ENCODE measurements around the gene PPP1CC. TPM values are rescaled to one million over a fixed set of nuclear protein-coding genes. Genes with fewer than 3 reads are reported as not detected.

PPP1CC gene
- total RNA-seq, 1 experiment from 2014 or later, result 154 TPM

DNA sequence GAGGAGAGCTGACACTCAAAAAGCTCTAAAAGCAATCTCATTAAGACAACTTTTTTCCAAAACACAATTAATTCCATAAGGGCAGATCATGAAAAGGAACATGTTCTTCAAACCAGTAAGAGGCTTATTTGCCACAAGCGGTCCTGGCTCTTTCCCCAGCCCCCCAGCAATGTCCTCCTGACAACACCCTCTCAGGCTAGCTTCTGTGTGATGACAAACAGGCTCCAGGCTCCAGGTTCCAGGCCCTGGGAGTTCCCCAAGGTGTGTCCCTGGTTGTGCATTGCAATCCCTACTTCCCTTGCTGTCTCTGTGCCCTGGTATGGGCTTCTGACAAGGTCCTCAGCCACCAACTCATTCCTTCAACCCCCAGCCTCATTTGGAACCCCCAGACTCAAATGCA lies 62.7 kb downstream of the PPP1CC start:
- DNase-seq (ENCODE audit: low read depth in 1 of 2, low spot score in 2 of 2), result no peak
- Histone ChIP-seq H3K27ac (no peak overlapping the region), H3K9me3 (replicated peaks) (no peaks in the 10 kb centered on the region; the same call in 1 of the 2 replicates), H3K27me3 (replicated peaks) (peaks cover 3% of the 10 kb centered on the region; the same call in 1 of the 2 replicates), H3K4me1 (replicated peaks) (no peaks in the 10 kb centered on the region), H3K4me3 (no peak overlapping the region), H3K36me3 (no peaks in the 10 kb centered on the region)

DNA sequence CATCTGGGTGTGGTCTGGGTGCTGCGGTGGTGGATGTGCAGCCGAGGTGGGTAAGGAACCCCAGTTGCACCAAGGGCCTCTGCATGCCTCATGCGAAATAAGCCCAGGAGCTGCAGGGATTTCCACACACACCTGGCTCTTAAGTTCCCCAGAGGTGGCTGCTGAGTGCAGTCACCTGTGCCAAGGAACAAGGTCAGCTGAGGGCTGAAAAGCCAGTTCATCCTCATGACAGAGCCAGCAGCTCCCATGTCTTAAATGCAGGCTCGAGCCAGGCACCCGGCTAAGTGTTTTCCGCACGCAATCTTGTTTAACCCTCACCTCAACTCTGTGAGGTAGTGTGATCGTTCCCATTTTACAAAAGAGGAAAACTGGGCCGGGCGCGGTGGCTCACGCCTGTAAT lies 63.5 kb downstream of the PPP1CC start:
- no peak for DNase-seq (ENCODE audit: low read depth in 1 of 2, low spot score in 2 of 2)
- H3K27ac ChIP-seq, result no peak overlapping the region
- H3K27me3 ChIP-seq (replicated peaks), result peaks cover 3% of the 10 kb centered on the region; the same call in 1 of the 2 replicates
- no peaks in the 10 kb centered on the region for H3K36me3 ChIP-seq
- no peaks in the 10 kb centered on the region for H3K4me1 ChIP-seq (replicated peaks)
- no peak overlapping the region for H3K4me3 ChIP-seq
- no peaks in the 10 kb centered on the region for H3K9me3 ChIP-seq (replicated peaks)

DNA sequence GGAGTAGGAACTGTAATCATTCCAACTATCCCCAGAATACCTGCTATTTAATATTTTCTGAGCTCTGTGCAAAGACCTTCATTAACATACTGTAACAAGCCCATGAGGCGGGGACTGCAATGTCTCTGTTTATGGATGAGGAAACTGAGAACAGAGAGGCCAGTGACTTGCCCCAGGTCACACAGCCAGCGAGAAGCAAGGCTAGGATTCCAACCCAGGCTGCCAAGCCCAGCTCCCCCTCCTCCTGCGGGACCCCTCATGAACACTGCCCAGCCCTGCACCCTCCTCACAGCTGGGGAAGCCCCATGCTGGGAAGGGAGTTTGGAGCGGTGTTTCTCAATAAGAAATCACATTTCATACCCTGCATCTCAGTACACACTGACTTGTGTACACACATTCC lies 64.7 kb downstream of the PPP1CC start:
- no peaks in the 10 kb centered on the region for H3K9me3 ChIP-seq (replicated peaks)
- no peaks in the 10 kb centered on the region for H3K4me1 ChIP-seq (replicated peaks)
- H3K4me3 ChIP-seq, result no peak overlapping the region
- DNase-seq (ENCODE audit: low read depth in 1 of 2, low spot score in 2 of 2), result no peak
- no peaks in the 10 kb centered on the region for H3K36me3 ChIP-seq
- H3K27me3 ChIP-seq (replicated peaks), result no peaks in the 10 kb centered on the region; the same call in 1 of the 2 replicates
- H3K27ac ChIP-seq, result no peak overlapping the region

DNA sequence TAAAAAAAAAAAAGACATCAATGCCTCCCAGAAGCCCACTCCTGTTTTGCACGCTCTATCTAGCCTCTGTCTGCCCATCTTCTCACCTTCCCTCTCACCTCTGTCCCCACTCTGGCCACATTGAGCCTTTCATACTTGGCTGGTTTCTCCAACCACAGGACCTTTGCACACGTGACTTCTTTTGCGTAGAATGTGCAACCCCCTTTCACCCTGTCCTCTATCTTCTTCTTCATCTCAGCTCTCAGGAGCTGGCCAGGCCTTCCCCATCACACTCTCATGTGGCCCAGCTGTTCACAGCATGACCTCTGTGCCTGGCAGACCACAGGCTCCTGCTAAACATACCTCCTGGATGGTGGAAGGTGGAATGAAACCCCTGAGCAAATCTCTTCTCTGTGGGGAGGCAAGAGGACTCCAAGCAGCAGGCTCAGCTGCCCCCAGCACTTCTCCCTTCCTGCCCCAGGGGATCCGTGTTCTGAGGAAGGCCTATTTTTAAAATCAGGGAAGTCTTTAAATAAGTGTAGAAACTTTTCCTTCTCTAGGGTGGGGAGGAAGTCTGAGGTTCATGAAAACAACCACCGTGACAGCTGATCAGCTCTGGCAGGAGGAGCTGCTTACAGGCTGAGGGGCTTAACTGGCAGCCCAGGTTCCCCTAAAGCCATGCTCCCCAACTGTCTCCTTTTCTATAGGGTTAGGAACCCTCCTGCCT lies 65.3 kb downstream of the PPP1CC start:
- Histone ChIP-seq H3K27ac (no peak overlapping the region), H3K4me1 (replicated peaks) (no peaks in the 10 kb centered on the region), H3K36me3 (no peaks in the 10 kb centered on the region), H3K9me3 (replicated peaks) (no peaks in the 10 kb centered on the region), H3K4me3 (no peak overlapping the region), H3K27me3 (replicated peaks) (no peaks in the 10 kb centered on the region; the same call in 1 of the 2 replicates)
- no peak for DNase-seq (ENCODE audit: low read depth in 1 of 2, low spot score in 2 of 2)

DNA sequence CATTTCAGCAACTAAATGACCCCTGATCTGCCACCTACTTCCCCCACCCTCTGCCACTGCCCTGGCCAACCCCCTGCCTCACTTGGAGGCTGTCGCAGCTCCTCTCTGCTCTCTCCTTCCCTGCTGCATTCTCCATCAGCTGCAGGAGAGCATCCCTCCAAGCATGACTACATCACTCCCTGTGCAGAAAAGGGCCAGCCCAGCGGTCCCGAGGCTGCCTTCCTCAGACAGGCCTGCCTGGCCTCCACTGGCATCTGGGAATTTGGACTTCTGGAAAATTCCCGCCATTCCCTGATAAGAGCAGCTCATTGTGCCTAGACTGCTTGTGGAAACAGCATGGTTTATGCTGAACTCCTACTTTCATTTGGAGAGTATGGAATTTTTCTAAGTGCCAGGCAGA lies 66.5 kb downstream of the PPP1CC start:
- Histone ChIP-seq H3K36me3 (no peaks in the 10 kb centered on the region), H3K27me3 (replicated peaks) (no peaks in the 10 kb centered on the region), H3K4me3 (no peak overlapping the region), H3K27ac (no peak overlapping the region), H3K9me3 (replicated peaks) (no peaks in the 10 kb centered on the region), H3K4me1 (replicated peaks) (no peaks in the 10 kb centered on the region)
- DNase-seq (ENCODE audit: low read depth in 1 of 2, low spot score in 2 of 2), result no peak

DNA sequence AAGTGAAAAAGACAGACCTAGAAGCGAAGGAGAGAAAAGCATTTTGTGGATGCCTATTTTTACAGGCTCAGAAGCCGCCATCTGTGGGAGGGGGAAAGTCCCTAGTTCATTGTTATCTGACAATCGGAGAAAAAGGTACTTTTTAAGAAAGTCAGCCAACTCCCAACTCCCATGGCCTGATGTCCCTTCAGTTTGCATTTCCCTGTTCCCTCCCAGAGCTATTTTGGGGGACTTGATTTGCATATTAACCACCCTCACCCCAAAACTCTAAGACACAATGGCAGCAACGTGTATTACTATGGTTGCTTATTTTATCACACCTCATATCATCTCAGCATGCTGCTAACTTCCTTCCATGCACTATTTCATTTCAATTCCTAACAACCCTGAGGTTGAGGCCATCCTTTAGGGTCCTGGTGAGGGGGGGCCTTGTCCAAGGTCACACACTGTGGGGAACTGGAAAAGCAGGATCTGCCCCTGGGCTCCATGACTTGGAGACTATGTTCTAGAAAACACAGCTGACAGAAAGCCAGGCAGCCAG lies 72.5 kb downstream of the PPP1CC start:
- Histone ChIP-seq H3K4me3 (no peak overlapping the region), H3K27me3 (replicated peaks) (no peaks in the 10 kb centered on the region; the same call in 1 of the 2 replicates)

More for the DNA sequence above, 72.5 kb downstream of the PPP1CC start:
- Histone ChIP-seq H3K36me3 (no peaks in the 10 kb centered on the region), H3K27ac (no peak overlapping the region), H3K4me1 (replicated peaks) (no peaks in the 10 kb centered on the region), H3K9me3 (replicated peaks) (no peaks in the 10 kb centered on the region)
- DNase-seq (ENCODE audit: low read depth in 1 of 2, low spot score in 2 of 2), result no peak

Other genes with a start within 250 kb of the PPP1CC start
- gene VPS29, start 240.8 kb downstream of the PPP1CC start, total RNA-seq (2014; rRNA removed; shearing (Covaris generic)), result 83.0 and 88.2 TPM in 2 replicates
- 1.2 TPM in 1 of 2 replicates, not detected in the other for gene RAD9B, start 240.6 kb downstream of the PPP1CC start, total RNA-seq (2014; rRNA removed; shearing (Covaris generic))
- gene PPTC7, start 159.6 kb downstream of the PPP1CC start, total RNA-seq (2014; rRNA removed; shearing (Covaris generic)), result 4.7 and 5.6 TPM in 2 replicates
- gene TCTN1, start 128.8 kb downstream of the PPP1CC start, total RNA-seq (2014; rRNA removed; shearing (Covaris generic)), result 20.5 and 23.3 TPM in 2 replicates
- not detected in 2 replicates for gene HVCN1, start 53.8 kb downstream of the PPP1CC start, total RNA-seq (2014; rRNA removed; shearing (Covaris generic))
- not detected in 2 replicates for gene CCDC63, start 104.1 kb upstream of the PPP1CC start, total RNA-seq (2014; rRNA removed; shearing (Covaris generic))
- not detected in 2 replicates for gene MYL2, start 177.7 kb upstream of the PPP1CC start, total RNA-seq (2014; rRNA removed; shearing (Covaris generic))